SIG-M5 treated with dmso at 0.1 percent for 504 hours (cell line): Measurements from ENCODE around the gene MEDAG.

Experiments used
- DNase-seq: peaks from one replicate; lab custom pipeline; 2025; ENCODE audit not compliant: unreplicated experiment; lab: John Stamatoyannopoulos, UW

Gene MEDAG

GRCh38 chr13:30936971-30937370 is 30.9 kb downstream of the MEDAG start:
- no peak for DNase-seq

GRCh38 chr13:30943881-30944280 is 37.8 kb downstream of the MEDAG start:
- no peak for DNase-seq

- no peak for DNase-seq
Observed at GRCh38 chr13:30957258-30957943, 51.3 kb downstream of the MEDAG start.

GRCh38 chr13:30959678-30960077 is 53.6 kb downstream of the MEDAG start:
- DNase-seq: no peak

GRCh38 chr13:30963791-30964190 is 57.7 kb downstream of the MEDAG start:
- no peak for DNase-seq

GRCh38 chr13:30965380-30965779 is 59.3 kb downstream of the MEDAG start:
- DNase-seq: no peak

GRCh38 chr13:30966101-30966500 is 60.0 kb downstream of the MEDAG start:
- no peak for DNase-seq

GRCh38 chr13:30968846-30969245 is 62.8 kb downstream of the MEDAG start:
- no peak for DNase-seq

- no peak for DNase-seq
Observed at GRCh38 chr13:30971575-30971974, 65.5 kb downstream of the MEDAG start.

- DNase-seq: no peak
Observed at GRCh38 chr13:30972888-30973377, 66.9 kb downstream of the MEDAG start.

GRCh38 chr13:30974350-30974749 is 68.3 kb downstream of the MEDAG start:
- no peak for DNase-seq
